ENCODE results near the gene ATP6V0A4.

GRCh38 chr7:138713191-138713590, 84.8 kb downstream of the ATP6V0A4 start:
- no peak for TF ChIP-seq CTCF (IDR thresholded peaks at IDR 0.05)
- TF ChIP-seq NFATC4 (CRISPR knock-in tag; IDR thresholded peaks at IDR 0.05), result no peak
- TF ChIP-seq TEAD4 (CRISPR knock-in tag; IDR thresholded peaks at IDR 0.05), result no peak
- no peak for TF ChIP-seq E2F4 (CRISPR knock-in tag; IDR thresholded peaks at IDR 0.05; ENCODE audit: borderline replicate concordance, low read depth)
- TF ChIP-seq ZNF423 (CRISPR knock-in tag; IDR thresholded peaks at IDR 0.05), result no peak
- no peak for TF ChIP-seq KAT7 (CRISPR knock-in tag; IDR thresholded peaks at IDR 0.05; ENCODE audit: borderline replicate concordance)
- no peak for TF ChIP-seq STAT6 (CRISPR knock-in tag; conservative IDR thresholded peaks at IDR 0.05; ENCODE audit: low read depth)
- TF ChIP-seq ZNF512 (CRISPR knock-in tag; IDR thresholded peaks at IDR 0.05; ENCODE audit: borderline replicate concordance), result no peak
